Spleen (tissue), 7 donors: Measurements from ENCODE around the gene C14orf180.

Experiments used
- CTCF ChIP-seq, 11 experiments: fragments of 200-600 bp in 7 of 11; fragments of 450-650 bp in 4 of 11; sonication (generic) in 4 of 11; IDR thresholded peaks in 8 of 11; conservative IDR thresholded peaks in 3 of 11; 1 replicate in 7 of 11; 2 replicates in 4 of 11; pipeline versions ENCODE4 v1.4.0 to v1.8.0; 2016 to 2021; ENCODE audit warnings: antibody characterized with exemption in 11 of 11, inconsistent platforms in 4 of 11, mild to moderate bottlenecking in 1 of 11
- POLR2A ChIP-seq, 3 donors: fragments of 450-650 bp; IDR thresholded peaks; one replicate each; pipeline ENCODE4 v1.5.1; 2017; ENCODE audit warnings: antibody characterized with exemption in 3 of 3, mild to moderate bottlenecking in 1 of 3
- POLR2AphosphoS5 ChIP-seq, 3 donors: sonication (generic); formaldehyde crosslinking; IDR thresholded peaks; one replicate each; pipeline ENCODE4 v1.5.1; 2017; ENCODE audit warnings: antibody characterized with exemption in 3 of 3
- donor health status: DM: no; HTN: no; CAD: no; lungs with moderate emphysema.
- donor health status: DM: no; HTN: no; CAD: no.
- donor health status: DM: no; HTN: no; CAD: no.

GRCh38 chr14:104547998-104548700, 31.4 kb upstream of the C14orf180 start:
- no peak for TF ChIP-seq CTCF (IDR thresholded peaks at IDR 0.05 in 8 of 11, conservative IDR thresholded peaks at IDR 0.05 in 3 of 11)
- TF ChIP-seq POLR2AphosphoS5 (IDR thresholded peaks at IDR 0.05): no peak
- TF ChIP-seq POLR2A (IDR thresholded peaks at IDR 0.05): no peak
